Retinal pigment epithelial cell (primary cell): ENCODE results near the gene NPC1.

Experiments
- DNase-seq: peaks from one replicate; pipeline ENCODE4 v3.0.0-alpha.2; 2010; ENCODE audit warnings: low read depth
- H3K4me3 ChIP-seq: 2 replicates; pipeline ENCODE4 v1.5.1; 2011; ENCODE audit warnings: mild to moderate bottlenecking, low read length, control low read depth, moderate library complexity
- CTCF ChIP-seq: conservative IDR thresholded peaks from 2 replicates; pipeline ENCODE4 v1.5.1; 2011; ENCODE audit warnings: low read depth, low read length, control low read depth, inconsistent platforms

Gene NPC1

GRCh38 chr18:23570912-23571504, 15.3 kb downstream of the NPC1 start:
- no peak for DNase-seq
- H3K4me3 ChIP-seq: no peak overlapping the region
- no peak for TF ChIP-seq CTCF

GRCh38 chr18:23569299-23570063, 16.8 kb downstream of the NPC1 start:
- no peak for TF ChIP-seq CTCF
- no peak for DNase-seq
- H3K4me3 ChIP-seq: no peak overlapping the region

GRCh38 chr18:23568281-23569138, 17.8 kb downstream of the NPC1 start:
- DNase-seq: no peak
- no peak for TF ChIP-seq CTCF
- H3K4me3 ChIP-seq: no peak overlapping the region

GRCh38 chr18:23567671-23568070, 18.6 kb downstream of the NPC1 start:
- no peak for DNase-seq
- no peak overlapping the region for H3K4me3 ChIP-seq
- TF ChIP-seq CTCF: no peak

- TF ChIP-seq CTCF: no peak
- no peak overlapping the region for H3K4me3 ChIP-seq
- DNase-seq: no peak
These were observed 20.3 kb downstream of the NPC1 start for GRCh38 chr18:23565916-23566547.

- no peak for DNase-seq
- no peak overlapping the region for H3K4me3 ChIP-seq
- TF ChIP-seq CTCF: no peak
These were observed 22.8 kb downstream of the NPC1 start for GRCh38 chr18:23563377-23564043.
